Fibroblast of lung (primary cell): ENCODE results near the gene ING1.

ENCODE experiments used
- EZH2 ChIP-seq: IDR thresholded peaks from 2 replicates; pipeline ENCODE4 v1.5.1; 2012; ENCODE audit warnings: low read length, control low read depth, mild to moderate bottlenecking; ENCODE audit errors: missing control alignments
- TF ChIP-seq, protein P1 (sequence below), 2 donors: IDR thresholded peaks in 1 of 2; conservative IDR thresholded peaks in 1 of 2; 1 replicate in 1 of 2; 2 replicates in 1 of 2; pipeline ENCODE4 v1.5.1; 2011 to 2012; ENCODE audit warnings: low read length in 2 of 2, control low read depth in 1 of 2, inconsistent platforms in 1 of 2, low read depth in 1 of 2, mild to moderate bottlenecking in 1 of 2

DNA sequence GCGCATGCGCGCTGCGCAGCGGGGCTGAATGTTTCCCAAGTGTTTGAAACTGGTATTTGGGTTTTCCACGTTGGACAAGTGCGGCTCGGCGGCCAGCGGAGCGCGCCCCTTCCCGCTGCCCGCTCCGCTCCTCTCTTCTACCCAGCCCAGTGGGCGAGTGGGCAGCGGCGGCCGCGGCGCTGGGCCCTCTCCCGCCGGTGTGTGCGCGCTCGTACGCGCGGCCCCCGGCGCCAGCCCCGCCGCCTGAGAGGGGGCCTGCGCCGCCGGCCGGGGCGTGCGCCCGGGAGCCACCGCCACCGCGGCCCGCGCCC lies at the start of gene ING1:
- TF ChIP-seq, protein P1, sequence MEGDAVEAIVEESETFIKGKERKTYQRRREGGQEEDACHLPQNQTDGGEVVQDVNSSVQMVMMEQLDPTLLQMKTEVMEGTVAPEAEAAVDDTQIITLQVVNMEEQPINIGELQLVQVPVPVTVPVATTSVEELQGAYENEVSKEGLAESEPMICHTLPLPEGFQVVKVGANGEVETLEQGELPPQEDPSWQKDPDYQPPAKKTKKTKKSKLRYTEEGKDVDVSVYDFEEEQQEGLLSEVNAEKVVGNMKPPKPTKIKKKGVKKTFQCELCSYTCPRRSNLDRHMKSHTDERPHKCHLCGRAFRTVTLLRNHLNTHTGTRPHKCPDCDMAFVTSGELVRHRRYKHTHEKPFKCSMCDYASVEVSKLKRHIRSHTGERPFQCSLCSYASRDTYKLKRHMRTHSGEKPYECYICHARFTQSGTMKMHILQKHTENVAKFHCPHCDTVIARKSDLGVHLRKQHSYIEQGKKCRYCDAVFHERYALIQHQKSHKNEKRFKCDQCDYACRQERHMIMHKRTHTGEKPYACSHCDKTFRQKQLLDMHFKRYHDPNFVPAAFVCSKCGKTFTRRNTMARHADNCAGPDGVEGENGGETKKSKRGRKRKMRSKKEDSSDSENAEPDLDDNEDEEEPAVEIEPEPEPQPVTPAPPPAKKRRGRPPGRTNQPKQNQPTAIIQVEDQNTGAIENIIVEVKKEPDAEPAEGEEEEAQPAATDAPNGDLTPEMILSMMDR (conservative IDR thresholded peaks at IDR 0.05 in 1 of 2, IDR thresholded peaks at IDR 0.05 in 1 of 2; ENCODE audit: low read depth in 1 of 2, low read length in 2 of 2), result no peak
- no peak for TF ChIP-seq EZH2
